ENCODE data around the gene GMFB. TPM values are rescaled to one million over a fixed set of nuclear protein-coding genes. Genes with fewer than 3 reads are reported as not detected.

The GMFB gene
- total RNA-seq, 1 experiment from 2014 or later: 85.2 TPM

- Histone ChIP-seq H2AFZ (ENCODE audit: low read length) (0 out of 2 replicates have a peak overlapping the region, but pooled peaks have one; percentile 0), H4K20me1 (ENCODE audit: low read length) (no peaks in the 10 kb centered on the region), H3K27ac (ENCODE audit: low read length) (no peak overlapping the region), H3K4me2 (ENCODE audit: low read length) (no peak overlapping the region), H3K4me3 (ENCODE audit: low read length) (no peak overlapping the region), H3K9ac (ENCODE audit: low read length) (no peak overlapping the region), H3K79me2 (ENCODE audit: low read length) (peaks cover 10% of the 10 kb centered on the region), H3F3A (ENCODE audit: low read length, unreplicated experiment) (no peaks in the 10 kb centered on the region), H3K36me3 (ENCODE audit: low read depth, low read length) (no peaks in the 10 kb centered on the region), H3K9me3 (ENCODE audit: low read length) (no peaks in the 10 kb centered on the region), H3K27me3 (ENCODE audit: low read length) (no peaks in the 10 kb centered on the region), H3K4me1 (ENCODE audit: insufficient read depth, low read length) (peaks cover 18% of the 10 kb centered on the region), H3K9me2 (replicated peaks; ENCODE audit: low read length) (no peaks in the 10 kb centered on the region)
- TF ChIP-seq EZH2phosphoT487 (IDR thresholded peaks at IDR 0.05; ENCODE audit: borderline replicate concordance, low read length): no peak
- peak; percentile 36; the same call in 1 of the 2 replicates for TF ChIP-seq CTCF (conservative IDR thresholded peaks at IDR 0.05; ENCODE audit: low read depth, low read length)
- no peak for DNase-seq
- CTCF ChIA-PET: interaction anchor here (0.7 to 1.4 kb wide), 3 partner anchors 10 to 860 kb away, joined by 3 to 4 read pairs (median 4); no protein-coding TSS in a partner anchor
- POLR2A ChIA-PET (ENCODE audit: unreplicated experiment): no interaction called here
- intact Hi-C loops (cut with micrococcal nuclease): no loop called here
- no TSS peak for BruUV-seq (replicated peaks)
- ATAC-seq: no peak
Measured at GRCh38 chr14:54493293-54493692, 4.5 kb upstream of the GMFB start.

- ChIA-PET CTCF (no interaction called here), POLR2A (ENCODE audit: unreplicated experiment) (no interaction called here)
- no peak for ATAC-seq
- Histone ChIP-seq H4K20me1 (ENCODE audit: low read length) (no peaks in the 10 kb centered on the region), H3F3A (ENCODE audit: low read length, unreplicated experiment) (no peaks in the 10 kb centered on the region), H3K9ac (ENCODE audit: low read length) (no peak overlapping the region), H2AFZ (ENCODE audit: low read length) (no peak overlapping the region), H3K4me1 (ENCODE audit: insufficient read depth, low read length) (peaks cover 32% of the 10 kb centered on the region), H3K27ac (ENCODE audit: low read length) (no peak overlapping the region), H3K27me3 (ENCODE audit: low read length) (no peaks in the 10 kb centered on the region), H3K9me2 (replicated peaks; ENCODE audit: low read length) (no peaks in the 10 kb centered on the region), H3K9me3 (ENCODE audit: low read length) (no peaks in the 10 kb centered on the region), H3K79me2 (ENCODE audit: low read length) (peaks cover 37% of the 10 kb centered on the region), H3K36me3 (ENCODE audit: low read depth, low read length) (no peaks in the 10 kb centered on the region), H3K4me2 (ENCODE audit: low read length) (peak overlapping the region; percentile 83), H3K4me3 (ENCODE audit: low read length) (no peak overlapping the region)
- DNase-seq: peak; percentile 63
- BruUV-seq (replicated peaks): no TSS peak
- TF ChIP-seq CTCF (conservative IDR thresholded peaks at IDR 0.05; ENCODE audit: low read depth, low read length) (no peak), EZH2 (IDR thresholded peaks at IDR 0.05; ENCODE audit: low read length, unreplicated experiment) (no peak), EZH2phosphoT487 (IDR thresholded peaks at IDR 0.05; ENCODE audit: borderline replicate concordance, low read length) (no peak)
- intact Hi-C loops (cut with micrococcal nuclease): no loop called here
Measured at GRCh38 chr14:54490445-54491175, 1.8 kb upstream of the GMFB start.
